ENCODE measurements around the gene B3GNT3.

DNA sequence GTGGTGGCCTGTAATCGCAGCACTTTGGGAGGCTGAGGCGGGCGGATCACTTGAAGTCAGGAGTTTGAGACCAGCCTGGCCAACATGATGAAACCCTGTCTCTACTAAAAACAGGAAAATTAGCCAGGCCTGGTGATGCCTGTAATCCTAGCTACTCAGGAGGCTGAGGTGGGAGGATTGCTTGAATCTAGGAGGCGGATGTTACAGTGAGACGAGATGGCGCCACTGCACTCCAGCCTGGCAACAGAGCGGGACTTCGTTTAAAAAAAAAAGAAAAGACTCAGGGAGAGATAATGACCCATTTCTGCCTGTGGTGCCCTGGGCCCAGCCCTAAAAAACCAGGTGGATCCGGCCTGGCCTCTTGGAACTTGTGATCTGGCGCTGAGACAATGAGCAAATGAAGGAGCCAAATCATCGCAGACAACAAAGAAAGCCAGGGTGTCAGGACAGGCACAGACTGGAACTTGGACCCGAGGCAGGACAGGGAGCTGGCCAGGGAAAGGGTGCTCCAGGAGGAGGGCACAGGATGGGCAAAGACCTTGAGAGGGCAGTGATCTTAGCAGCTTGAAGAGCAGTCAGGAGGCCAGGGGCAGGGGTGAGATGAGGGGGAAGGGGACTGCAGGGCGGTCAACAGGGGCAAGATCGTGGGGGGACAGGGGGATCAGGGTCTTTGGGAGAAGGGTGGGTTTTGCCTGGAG is 53.8 kb downstream of the B3GNT3 start:
- TF ChIP-seq CTCF (IDR thresholded peaks at IDR 0.05), result no peak
- TF ChIP-seq POLR2A (IDR thresholded peaks at IDR 0.05), result no peak

Measured in thyroid gland (tissue), 4 donors.